DND-41 (cell line): Measurements from ENCODE around the gene OTP.

Experiments used
- CTCF ChIP-seq: IDR thresholded peaks from 2 replicates; pipeline ENCODE4 v1.5.1; 2012; ENCODE audit warnings: borderline replicate concordance, low read length, moderate library complexity, mild to moderate bottlenecking; ENCODE audit not compliant: poor library complexity, severe bottlenecking; ENCODE audit errors: extremely low read depth
- EZH2 ChIP-seq: IDR thresholded peaks from 3 replicates; pipeline ENCODE4 v1.6.1; 2012; ENCODE audit warnings: borderline replicate concordance, low read depth, mild to moderate bottlenecking, moderate library complexity, low read length, inconsistent platforms; ENCODE audit not compliant: severe bottlenecking

DNA sequence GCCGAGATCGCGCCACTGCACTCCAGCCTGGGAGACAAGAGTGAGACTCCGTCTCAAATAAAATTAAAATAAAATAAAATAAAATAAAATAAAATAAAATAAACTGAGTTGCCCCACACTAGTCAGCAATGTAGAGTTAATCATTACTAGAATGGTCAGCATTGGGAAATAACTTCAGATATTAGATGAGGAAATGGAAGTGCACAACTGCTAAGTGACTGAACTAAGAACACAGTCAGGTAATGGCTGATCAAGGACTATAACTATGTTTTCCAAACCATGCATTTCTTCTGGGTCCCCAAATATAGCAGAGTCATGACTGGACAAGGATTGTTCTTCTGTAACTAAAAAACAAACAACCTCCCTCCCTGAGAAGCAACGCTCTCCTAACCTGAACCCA is 17.1 kb downstream of the OTP start:
- no peak for TF ChIP-seq CTCF
- TF ChIP-seq EZH2 = no peak
